Liver (tissue), 9 donors: ENCODE measurements around the gene RAPGEF6. TPM values are rescaled to one million over a fixed set of nuclear protein-coding genes. Genes with fewer than 3 reads are reported as not detected.

Experiments
- DNase-seq: peaks from one replicate; pipeline ENCODE4 v3.0.0-alpha.2; 2017; ENCODE audit warnings: low spot score
- H3K27ac ChIP-seq, 2 donors: one replicate each; pipeline ENCODE4 v1.7.0; 2013; ENCODE audit warnings: inconsistent platforms in 2 of 2, low read length in 2 of 2, control low read depth in 1 of 2, low read depth in 1 of 2, mild to moderate bottlenecking in 1 of 2
- H3K27me3 ChIP-seq, 4 donors: one replicate each; pipeline versions ENCODE4 v1.6.1 to v1.7.0; 2013; ENCODE audit warnings: low read length in 3 of 4, inconsistent platforms in 1 of 4, mild to moderate bottlenecking in 1 of 4, moderate library complexity in 1 of 4; ENCODE audit not compliant: control insufficient read depth in 4 of 4, insufficient read depth in 4 of 4
- H3K36me3 ChIP-seq, 4 donors: one replicate each; pipeline versions ENCODE4 v1.6.1 to v1.7.0; 2013; ENCODE audit warnings: low read length in 3 of 4, mild to moderate bottlenecking in 3 of 4, low read depth in 1 of 4, moderate library complexity in 1 of 4; ENCODE audit not compliant: control insufficient read depth in 4 of 4, insufficient read depth in 3 of 4
- H3K4me1 ChIP-seq, 4 donors: one replicate each; pipeline versions ENCODE4 v1.6.1 to v1.7.0; 2013; ENCODE audit warnings: low read length in 3 of 4, mild to moderate bottlenecking in 3 of 4, moderate library complexity in 1 of 4; ENCODE audit not compliant: control insufficient read depth in 4 of 4, insufficient read depth in 4 of 4
- H3K4me3 ChIP-seq, 3 donors: one replicate each; pipeline versions ENCODE4 v1.6.1 to v1.7.0; 2013; ENCODE audit warnings: low read length in 3 of 3, control low read depth in 1 of 3, low read depth in 1 of 3, mild to moderate bottlenecking in 1 of 3
- H3K9ac ChIP-seq, 2 donors: one replicate each; pipeline ENCODE4 v1.7.0; 2013; ENCODE audit warnings: low read length in 2 of 2, mild to moderate bottlenecking in 2 of 2, moderate library complexity in 2 of 2, control low read depth in 1 of 2, low read depth in 1 of 2
- H3K9me3 ChIP-seq, 4 donors: one replicate each; pipeline versions ENCODE4 v1.6.1 to v1.7.0; 2013; ENCODE audit warnings: low read length in 3 of 4; ENCODE audit not compliant: control insufficient read depth in 4 of 4
- ATF3 ChIP-seq: IDR thresholded peaks from 2 replicates; pipeline ENCODE4 v1.6.1; 2016; ENCODE audit warnings: antibody characterized with exemption
- EGR1 ChIP-seq, 2 donors: IDR thresholded peaks; 2 replicates each; pipeline ENCODE4 v1.6.1; 2016 to 2018; ENCODE audit warnings: antibody characterized with exemption in 2 of 2, low read depth in 2 of 2
- FOXA1 ChIP-seq: IDR thresholded peaks from 2 replicates; pipeline ENCODE4 v1.6.1; 2016; ENCODE audit warnings: antibody characterized with exemption
- FOXA2 ChIP-seq: IDR thresholded peaks from 2 replicates; pipeline ENCODE4 v1.6.1; 2016; ENCODE audit warnings: antibody characterized with exemption
- GABPA ChIP-seq, 2 donors: IDR thresholded peaks in 1 of 2; conservative IDR thresholded peaks in 1 of 2; 2 replicates each; pipeline ENCODE4 v1.6.1; 2016; ENCODE audit warnings: antibody characterized with exemption in 2 of 2, mild to moderate bottlenecking in 1 of 2, moderate library complexity in 1 of 2
- HNF4A ChIP-seq, 2 donors: conservative IDR thresholded peaks; 2 replicates each; pipeline ENCODE4 v1.6.1; 2016; ENCODE audit warnings: antibody characterized with exemption in 2 of 2, mild to moderate bottlenecking in 2 of 2
- HNF4G ChIP-seq: IDR thresholded peaks from 2 replicates; pipeline ENCODE4 v1.6.1; 2016; ENCODE audit warnings: antibody characterized with exemption
- JUND ChIP-seq, 2 donors: IDR thresholded peaks; 2 replicates each; pipeline ENCODE4 v1.6.1; 2016; ENCODE audit warnings: antibody characterized with exemption in 2 of 2
- NR2F2 ChIP-seq: IDR thresholded peaks from 2 replicates; pipeline ENCODE4 v1.6.1; 2016; ENCODE audit warnings: antibody characterized with exemption
- RAD21 ChIP-seq, 2 donors: IDR thresholded peaks; 2 replicates each; pipeline ENCODE4 v1.6.1; 2016; ENCODE audit warnings: antibody characterized with exemption in 2 of 2, mild to moderate bottlenecking in 2 of 2
- RXRA ChIP-seq, 2 donors: IDR thresholded peaks; 2 replicates each; pipeline ENCODE4 v1.6.1; 2017 to 2018; ENCODE audit warnings: antibody characterized with exemption in 2 of 2, mild to moderate bottlenecking in 1 of 2
- SP1 ChIP-seq: IDR thresholded peaks from 2 replicates; pipeline ENCODE4 v1.6.1; 2018; ENCODE audit warnings: antibody characterized with exemption, mild to moderate bottlenecking
- TAF1 ChIP-seq: conservative IDR thresholded peaks from 2 replicates; pipeline ENCODE4 v1.6.1; 2016; ENCODE audit warnings: antibody characterized with exemption, mild to moderate bottlenecking
- YY1 ChIP-seq: IDR thresholded peaks from 2 replicates; pipeline ENCODE4 v1.6.1; 2016; ENCODE audit warnings: antibody characterized with exemption, mild to moderate bottlenecking
- ZBTB33 ChIP-seq: IDR thresholded peaks from 2 replicates; pipeline ENCODE4 v1.6.1; 2016; ENCODE audit warnings: antibody characterized with exemption
- WGBS: extraction: QIAGEN DNeasy Blood & Tissue Kit; methylation state at CpG from one replicate; pipeline ENCODE4 v1.1.7; 2013; 5-methylcytosine and 5-hydroxymethylcytosine counted together
- polyA plus RNA-seq, 2 donors: library from polyadenylated mRNA; stranded (reverse) in 1 of 2; unstranded in 1 of 2; fragments of 200-250 nt in 1 of 2; fragments of >200 nt in 1 of 2; fragmentation: Nextera tagmentation in 1 of 2; extraction: Ambion mirVana in 1 of 2; gene quantifications; one replicate each; pipeline versions ENCODE4 v1.2.1 to v1.2.3, GENCODE V29; 2013 to 2015
- total RNA-seq, 2 donors: library from RNA; depleted of rRNA; stranded (reverse); fragments of >200 nt; gene quantifications; one replicate each; pipeline ENCODE4 v1.2.3, GENCODE V29; 2014
- TF ChIP-seq, protein P1 (sequence below): IDR thresholded peaks from 2 replicates; pipeline ENCODE4 v1.6.1; 2016; ENCODE audit warnings: antibody characterized with exemption
- TF ChIP-seq, protein P2 (sequence below): IDR thresholded peaks from 2 replicates; pipeline ENCODE4 v1.6.1; 2016; ENCODE audit warnings: antibody characterized with exemption, mild to moderate bottlenecking
- TF ChIP-seq, protein P3 (sequence below): fragments of 150-350 bp; IDR thresholded peaks from 2 replicates; pipeline ENCODE4 v1.5.1; 2017; ENCODE audit warnings: improper control_type of control experiment, low read depth, low read length; ENCODE audit not compliant: missing input control
- donor health status: healthy.
- donor health status: healthy.
- donor health status: healthy.
- donor health status: healthy.
- donor health status: healthy.

The RAPGEF6 gene
- total and polyA plus RNA-seq, 4 donors: 1.7 to 16.1 (median 8.6) TPM

- Histone ChIP-seq H3K4me1 (peaks cover 3 to 26% (median 7%) of the 10 kb centered on the region in 4 donors), H3K9ac (peak overlapping the region; percentile 84 to 95), H3K36me3 (no peaks in the 10 kb centered on the region), H3K27me3 (no peaks in the 10 kb centered on the region), H3K4me3 (peak overlapping the region; percentile 70 to 97 (median 87)), H3K27ac (peak overlapping the region; percentile 86 to 97), H3K9me3 (no peaks in the 10 kb centered on the region)
- DNase-seq: no peak
- whole genome bisulfite sequencing: under 1% methylated on average over 21 of the region's 21 CpGs
- no peak for TF ChIP-seq HNF4G
- no peak for TF ChIP-seq FOXA1
- no peak for TF ChIP-seq ZBTB33
- no peak for TF ChIP-seq TAF1
- TF ChIP-seq FOXA2: no peak
- no peak for TF ChIP-seq ATF3
- TF ChIP-seq HNF4A (conservative IDR thresholded peaks at IDR 0.05): no peak
- no peak for TF ChIP-seq YY1
- no peak for TF ChIP-seq JUND (IDR thresholded peaks at IDR 0.05)
- no peak for TF ChIP-seq RAD21 (IDR thresholded peaks at IDR 0.05)
- TF ChIP-seq, protein P1, sequence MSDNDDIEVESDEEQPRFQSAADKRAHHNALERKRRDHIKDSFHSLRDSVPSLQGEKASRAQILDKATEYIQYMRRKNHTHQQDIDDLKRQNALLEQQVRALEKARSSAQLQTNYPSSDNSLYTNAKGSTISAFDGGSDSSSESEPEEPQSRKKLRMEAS: no peak
- TF ChIP-seq RXRA (IDR thresholded peaks at IDR 0.05): no peak
- TF ChIP-seq, protein P2, sequence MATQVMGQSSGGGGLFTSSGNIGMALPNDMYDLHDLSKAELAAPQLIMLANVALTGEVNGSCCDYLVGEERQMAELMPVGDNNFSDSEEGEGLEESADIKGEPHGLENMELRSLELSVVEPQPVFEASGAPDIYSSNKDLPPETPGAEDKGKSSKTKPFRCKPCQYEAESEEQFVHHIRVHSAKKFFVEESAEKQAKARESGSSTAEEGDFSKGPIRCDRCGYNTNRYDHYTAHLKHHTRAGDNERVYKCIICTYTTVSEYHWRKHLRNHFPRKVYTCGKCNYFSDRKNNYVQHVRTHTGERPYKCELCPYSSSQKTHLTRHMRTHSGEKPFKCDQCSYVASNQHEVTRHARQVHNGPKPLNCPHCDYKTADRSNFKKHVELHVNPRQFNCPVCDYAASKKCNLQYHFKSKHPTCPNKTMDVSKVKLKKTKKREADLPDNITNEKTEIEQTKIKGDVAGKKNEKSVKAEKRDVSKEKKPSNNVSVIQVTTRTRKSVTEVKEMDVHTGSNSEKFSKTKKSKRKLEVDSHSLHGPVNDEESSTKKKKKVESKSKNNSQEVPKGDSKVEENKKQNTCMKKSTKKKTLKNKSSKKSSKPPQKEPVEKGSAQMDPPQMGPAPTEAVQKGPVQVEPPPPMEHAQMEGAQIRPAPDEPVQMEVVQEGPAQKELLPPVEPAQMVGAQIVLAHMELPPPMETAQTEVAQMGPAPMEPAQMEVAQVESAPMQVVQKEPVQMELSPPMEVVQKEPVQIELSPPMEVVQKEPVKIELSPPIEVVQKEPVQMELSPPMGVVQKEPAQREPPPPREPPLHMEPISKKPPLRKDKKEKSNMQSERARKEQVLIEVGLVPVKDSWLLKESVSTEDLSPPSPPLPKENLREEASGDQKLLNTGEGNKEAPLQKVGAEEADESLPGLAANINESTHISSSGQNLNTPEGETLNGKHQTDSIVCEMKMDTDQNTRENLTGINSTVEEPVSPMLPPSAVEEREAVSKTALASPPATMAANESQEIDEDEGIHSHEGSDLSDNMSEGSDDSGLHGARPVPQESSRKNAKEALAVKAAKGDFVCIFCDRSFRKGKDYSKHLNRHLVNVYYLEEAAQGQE: no peak
- TF ChIP-seq, protein P3, sequence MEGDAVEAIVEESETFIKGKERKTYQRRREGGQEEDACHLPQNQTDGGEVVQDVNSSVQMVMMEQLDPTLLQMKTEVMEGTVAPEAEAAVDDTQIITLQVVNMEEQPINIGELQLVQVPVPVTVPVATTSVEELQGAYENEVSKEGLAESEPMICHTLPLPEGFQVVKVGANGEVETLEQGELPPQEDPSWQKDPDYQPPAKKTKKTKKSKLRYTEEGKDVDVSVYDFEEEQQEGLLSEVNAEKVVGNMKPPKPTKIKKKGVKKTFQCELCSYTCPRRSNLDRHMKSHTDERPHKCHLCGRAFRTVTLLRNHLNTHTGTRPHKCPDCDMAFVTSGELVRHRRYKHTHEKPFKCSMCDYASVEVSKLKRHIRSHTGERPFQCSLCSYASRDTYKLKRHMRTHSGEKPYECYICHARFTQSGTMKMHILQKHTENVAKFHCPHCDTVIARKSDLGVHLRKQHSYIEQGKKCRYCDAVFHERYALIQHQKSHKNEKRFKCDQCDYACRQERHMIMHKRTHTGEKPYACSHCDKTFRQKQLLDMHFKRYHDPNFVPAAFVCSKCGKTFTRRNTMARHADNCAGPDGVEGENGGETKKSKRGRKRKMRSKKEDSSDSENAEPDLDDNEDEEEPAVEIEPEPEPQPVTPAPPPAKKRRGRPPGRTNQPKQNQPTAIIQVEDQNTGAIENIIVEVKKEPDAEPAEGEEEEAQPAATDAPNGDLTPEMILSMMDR: no peak
- TF ChIP-seq SP1: no peak
- TF ChIP-seq EGR1 (IDR thresholded peaks at IDR 0.05; ENCODE audit: low read depth in 2 of 2): no peak
These were observed 398 bp downstream of the RAPGEF6 start for GRCh38 chr5:131634666-131634995.

GRCh38 chr5:131634238-131634637 lies 791 bp downstream of the RAPGEF6 start:
- peaks cover 4 to 26% (median 7%) of the 10 kb centered on the region in 4 donors for H3K4me1 ChIP-seq
- no peaks in the 10 kb centered on the region for H3K9me3 ChIP-seq
- DNase-seq: no peak
- H3K27ac ChIP-seq: peak overlapping the region; percentile 86 to 97
- peak overlapping the region; percentile 70 to 97 (median 87) for H3K4me3 ChIP-seq
- no peaks in the 10 kb centered on the region for H3K36me3 ChIP-seq
- 5% methylated on average over 4 of the region's 4 CpGs for WGBS
- no peaks in the 10 kb centered on the region for H3K27me3 ChIP-seq
- peak overlapping the region; percentile 84 to 95 for H3K9ac ChIP-seq
- TF ChIP-seq TAF1: no peak
- no peak for TF ChIP-seq FOXA1
- no peak for TF ChIP-seq SP1
- no peak for TF ChIP-seq GABPA (IDR thresholded peaks at IDR 0.05 in 1 of 2, conservative IDR thresholded peaks at IDR 0.05 in 1 of 2)
- TF ChIP-seq YY1: no peak
- no peak for TF ChIP-seq JUND (IDR thresholded peaks at IDR 0.05)
- no peak for TF ChIP-seq EGR1 (IDR thresholded peaks at IDR 0.05; ENCODE audit: low read depth in 2 of 2)
- TF ChIP-seq, protein P2: no peak
- no peak for TF ChIP-seq NR2F2
- no peak for TF ChIP-seq HNF4A (conservative IDR thresholded peaks at IDR 0.05)
- no peak for TF ChIP-seq HNF4G
- TF ChIP-seq ATF3: no peak
- TF ChIP-seq FOXA2: no peak
